HepG2 (cell line): Measurements from ENCODE around the gene SRRM2. TPM values are rescaled to one million over a fixed set of nuclear protein-coding genes. Genes with fewer than 3 reads are reported as not detected.

Experiments
- BORCS8-MEF2B ChIP-seq: sonication (generic); formaldehyde crosslinking; IDR thresholded peaks from 2 replicates; pipeline ENCODE4 v1.8.0; 2022; ENCODE audit warnings: mild to moderate bottlenecking, missing genetic modification reagents
- BRD4 ChIP-seq: sonication (generic); formaldehyde crosslinking; IDR thresholded peaks from 2 replicates; pipeline ENCODE4 v1.4.0; 2020; ENCODE audit warnings: missing genetic modification reagents
- CEBPB ChIP-seq: IDR thresholded peaks from 2 replicates; pipeline ENCODE4 v1.6.1; 2011; ENCODE audit warnings: low read depth, low read length, improper control_type of control experiment, borderline replicate concordance
- DMAP1 ChIP-seq: IDR thresholded peaks from 2 replicates; pipeline ENCODE4 v1.6.1; 2016
- GLMP ChIP-seq: sonication (generic); formaldehyde crosslinking; IDR thresholded peaks from 2 replicates; pipeline ENCODE4 v1.9.0; 2021; ENCODE audit warnings: missing genetic modification reagents, mild to moderate bottlenecking, borderline replicate concordance
- IRF9 ChIP-seq: sonication (generic); formaldehyde crosslinking; IDR thresholded peaks from 2 replicates; pipeline ENCODE4 v1.8.0; 2022; ENCODE audit warnings: missing genetic modification reagents, mild to moderate bottlenecking, borderline replicate concordance
- MAFG ChIP-seq: sonication (generic); formaldehyde crosslinking; IDR thresholded peaks from 2 replicates; pipeline ENCODE4 v1.5.1; 2020; ENCODE audit warnings: mild to moderate bottlenecking, missing genetic modification reagents
- MBD4 ChIP-seq: IDR thresholded peaks from 2 replicates; pipeline ENCODE4 v1.6.1; 2012; ENCODE audit warnings: low read length, inconsistent platforms, borderline replicate concordance
- NCOA2 ChIP-seq: sonication (generic); formaldehyde crosslinking; IDR thresholded peaks from 2 replicates; pipeline ENCODE4 v1.8.0; 2022; ENCODE audit warnings: inconsistent platforms
- PBX3 ChIP-seq: sonication (generic); formaldehyde crosslinking; IDR thresholded peaks from 2 replicates; pipeline ENCODE4 v1.8.1; 2023; ENCODE audit warnings: missing genetic modification reagents, inconsistent platforms, borderline replicate concordance
- PTBP1 ChIP-seq: fragments of 200-400 bp; formaldehyde crosslinking; IDR thresholded peaks from 2 replicates; pipeline ENCODE4 v1.6.1; 2018; ENCODE audit warnings: low read length, low read depth; ENCODE audit not compliant: poor library complexity, severe bottlenecking
- RXRB ChIP-seq: IDR thresholded peaks from 2 replicates; pipeline ENCODE4 v1.6.1; 2016; ENCODE audit warnings: borderline replicate concordance, missing genetic modification reagents, missing compliant biosample characterization
- SALL1 ChIP-seq: sonication (generic); formaldehyde crosslinking; IDR thresholded peaks from 2 replicates; pipeline ENCODE4 v1.8.0; 2022; ENCODE audit warnings: mild to moderate bottlenecking, missing genetic modification reagents
- THAP11 ChIP-seq: IDR thresholded peaks from 2 replicates; pipeline ENCODE4 v1.6.1; 2016; ENCODE audit warnings: missing biosample characterization, missing genetic modification reagents
- XRCC5 ChIP-seq: fragments of 200-400 bp; formaldehyde crosslinking; optimal IDR thresholded peaks from 2 replicates; pipeline ENCODE3; 2017; ENCODE audit warnings: mild to moderate bottlenecking, low read length
- ZFP82 ChIP-seq: sonication (generic); formaldehyde crosslinking; IDR thresholded peaks from 2 replicates; pipeline ENCODE4 v1.5.1; 2020; ENCODE audit warnings: mild to moderate bottlenecking, missing genetic modification reagents, borderline replicate concordance
- ZGPAT ChIP-seq: IDR thresholded peaks from 2 replicates; pipeline ENCODE4 v1.6.1; 2016; ENCODE audit warnings: mild to moderate bottlenecking
- ZNF234 ChIP-seq: sonication (generic); formaldehyde crosslinking; conservative IDR thresholded peaks from 2 replicates; pipeline ENCODE4 v1.5.1; 2020; ENCODE audit warnings: mild to moderate bottlenecking, missing genetic modification reagents
- ZNF598 ChIP-seq: sonication (generic); formaldehyde crosslinking; IDR thresholded peaks from 2 replicates; pipeline ENCODE4 v1.5.1; 2020; ENCODE audit warnings: mild to moderate bottlenecking, missing genetic modification reagents, borderline replicate concordance
- ZSCAN9 ChIP-seq: IDR thresholded peaks from 2 replicates; pipeline ENCODE4 v1.6.1; 2016; ENCODE audit warnings: borderline replicate concordance
- polyA plus RNA-seq, 8 experiments: library from polyadenylated mRNA; depleted of rRNA in 3 of 8; stranded (reverse) in 7 of 8; unstranded in 1 of 8; fragments of >200 nt; fragmentation: Illumina TruSeq in 4 of 8; extraction: Trizol in 4 of 8; gene quantifications; 2 replicates each; pipeline versions ENCODE4 v1.2.1 to v1.2.3, GENCODE V29; 2011 to 2016; ENCODE audit warnings: low read depth in 4 of 8, missing spikeins in 1 of 8, mixed read lengths in 1 of 8; ENCODE audit not compliant: insufficient read depth in 1 of 8
- total RNA-seq, 5 experiments: library from RNA; depleted of rRNA; stranded (reverse); fragments of >200 nt; fragmentation: Illumina TruSeq; extraction: Trizol; gene quantifications; 2 replicates each; pipeline ENCODE4 v1.2.3, GENCODE V29; 2016; ENCODE audit warnings: low read depth in 1 of 5
- TF ChIP-seq, protein P1 (sequence below): sonication (generic); formaldehyde crosslinking; IDR thresholded peaks from 2 replicates; pipeline ENCODE4 v1.4.0; 2020; ENCODE audit warnings: missing genetic modification reagents

The SRRM2 gene
- total and polyA plus RNA-seq, 2 of the 13 experiments (the other 11 are each of a cell fraction or from before 2014, with no cell fraction given): 50.4 to 112 TPM

GRCh38 chr16:2739625-2740430 is 12.6 kb upstream of the SRRM2 start (continued):
- 0 out of 2 replicates have a peak, but pooled peaks have one; percentile 31 for TF ChIP-seq DMAP1
- peak; percentile 13; the same call in 1 of the 2 replicates for TF ChIP-seq SALL1 (CRISPR knock-in tag)
- no peak for TF ChIP-seq PTBP1
- TF ChIP-seq ZFP82 (CRISPR knock-in tag): no peak
- TF ChIP-seq ZNF598: no peak
- TF ChIP-seq THAP11 (CRISPR knock-in tag): peak; percentile 10; the same call in 1 of the 2 replicates
- TF ChIP-seq PBX3 (CRISPR knock-in tag): 0 out of 2 replicates have a peak, but pooled peaks have one; percentile 53
- no peak for TF ChIP-seq CEBPB
- 0 out of 2 replicates have a peak, but pooled peaks have one; percentile 26 for TF ChIP-seq NCOA2 (CRISPR knock-in tag)
- 0 out of 2 replicates have a peak, but pooled peaks have one; percentile 30 for TF ChIP-seq IRF9 (CRISPR knock-in tag)
- TF ChIP-seq XRCC5: peak; percentile 7
- no peak for TF ChIP-seq MAFG (CRISPR knock-in tag)
- peak; percentile 43; the same call in 1 of the 2 replicates for TF ChIP-seq ZGPAT (CRISPR knock-in tag)
- TF ChIP-seq ZNF234 (CRISPR knock-in tag): no peak
- no peak for TF ChIP-seq BORCS8-MEF2B
- no peak for TF ChIP-seq RXRB (CRISPR knock-in tag)
- no peak for TF ChIP-seq MBD4
- TF ChIP-seq, protein P1, sequence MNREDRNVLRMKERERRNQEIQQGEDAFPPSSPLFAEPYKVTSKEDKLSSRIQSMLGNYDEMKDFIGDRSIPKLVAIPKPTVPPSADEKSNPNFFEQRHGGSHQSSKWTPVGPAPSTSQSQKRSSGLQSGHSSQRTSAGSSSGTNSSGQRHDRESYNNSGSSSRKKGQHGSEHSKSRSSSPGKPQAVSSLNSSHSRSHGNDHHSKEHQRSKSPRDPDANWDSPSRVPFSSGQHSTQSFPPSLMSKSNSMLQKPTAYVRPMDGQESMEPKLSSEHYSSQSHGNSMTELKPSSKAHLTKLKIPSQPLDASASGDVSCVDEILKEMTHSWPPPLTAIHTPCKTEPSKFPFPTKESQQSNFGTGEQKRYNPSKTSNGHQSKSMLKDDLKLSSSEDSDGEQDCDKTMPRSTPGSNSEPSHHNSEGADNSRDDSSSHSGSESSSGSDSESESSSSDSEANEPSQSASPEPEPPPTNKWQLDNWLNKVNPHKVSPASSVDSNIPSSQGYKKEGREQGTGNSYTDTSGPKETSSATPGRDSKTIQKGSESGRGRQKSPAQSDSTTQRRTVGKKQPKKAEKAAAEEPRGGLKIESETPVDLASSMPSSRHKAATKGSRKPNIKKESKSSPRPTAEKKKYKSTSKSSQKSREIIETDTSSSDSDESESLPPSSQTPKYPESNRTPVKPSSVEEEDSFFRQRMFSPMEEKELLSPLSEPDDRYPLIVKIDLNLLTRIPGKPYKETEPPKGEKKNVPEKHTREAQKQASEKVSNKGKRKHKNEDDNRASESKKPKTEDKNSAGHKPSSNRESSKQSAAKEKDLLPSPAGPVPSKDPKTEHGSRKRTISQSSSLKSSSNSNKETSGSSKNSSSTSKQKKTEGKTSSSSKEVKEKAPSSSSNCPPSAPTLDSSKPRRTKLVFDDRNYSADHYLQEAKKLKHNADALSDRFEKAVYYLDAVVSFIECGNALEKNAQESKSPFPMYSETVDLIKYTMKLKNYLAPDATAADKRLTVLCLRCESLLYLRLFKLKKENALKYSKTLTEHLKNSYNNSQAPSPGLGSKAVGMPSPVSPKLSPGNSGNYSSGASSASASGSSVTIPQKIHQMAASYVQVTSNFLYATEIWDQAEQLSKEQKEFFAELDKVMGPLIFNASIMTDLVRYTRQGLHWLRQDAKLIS (CRISPR knock-in tag): 0 out of 2 replicates have a peak, but pooled peaks have one; percentile 31
- TF ChIP-seq ZSCAN9 (CRISPR knock-in tag): no peak
- TF ChIP-seq GLMP: no peak
- peak; percentile 75; the same call in 1 of the 2 replicates for TF ChIP-seq BRD4 (CRISPR knock-in tag)
